GM18502 (cell line): ENCODE data around the gene IL12RB1.

Source experiments
- ATAC-seq: cut with Tn5 transposase; IDR thresholded peaks from one replicate; pipeline ENCODE4 v1.9.1; 2021; ENCODE audit warnings: mild to moderate bottlenecking; ENCODE audit not compliant: unreplicated experiment, poor library complexity

The IL12RB1 gene

DNA sequence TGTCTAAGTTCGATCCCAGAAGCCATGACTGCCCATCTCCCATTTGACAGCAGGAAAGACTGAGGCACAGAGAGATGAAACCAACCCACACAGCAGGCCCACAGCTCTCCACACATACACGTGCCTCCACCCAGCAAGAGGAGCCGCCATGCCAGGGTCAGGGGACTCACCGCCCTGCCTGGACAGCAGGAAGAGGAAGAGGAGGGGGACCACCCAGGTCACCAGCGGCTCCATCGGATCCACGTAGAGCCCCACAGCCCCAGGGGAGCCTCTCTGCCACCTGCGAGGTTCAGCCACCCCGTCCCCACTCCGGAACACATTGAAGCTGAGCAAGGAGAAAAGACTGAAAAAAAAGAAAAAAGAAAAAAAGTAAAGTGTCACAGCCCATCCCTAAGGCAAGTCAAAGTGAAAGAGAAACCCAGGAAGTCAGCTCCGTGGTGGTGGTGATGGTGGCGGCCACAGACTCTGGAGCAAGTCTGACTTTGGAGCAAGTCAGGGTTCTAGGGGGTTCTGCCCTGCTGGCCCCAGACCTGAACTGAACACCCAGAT is at the start of gene IL12RB1:
TSS of gene IL12RB1 (minus strand) at position 345 of the 549 bp plus-strand sequence. CDS start at position 234, 111 bp downstream.
- ATAC-seq = no peak

- ATAC-seq = no peak
Measured at GRCh38 chr19:18135712-18136584, 49.2 kb upstream of the IL12RB1 start.

- ATAC-seq = no peak
Measured at GRCh38 chr19:18131841-18132596, 45.3 kb upstream of the IL12RB1 start.

DNA sequence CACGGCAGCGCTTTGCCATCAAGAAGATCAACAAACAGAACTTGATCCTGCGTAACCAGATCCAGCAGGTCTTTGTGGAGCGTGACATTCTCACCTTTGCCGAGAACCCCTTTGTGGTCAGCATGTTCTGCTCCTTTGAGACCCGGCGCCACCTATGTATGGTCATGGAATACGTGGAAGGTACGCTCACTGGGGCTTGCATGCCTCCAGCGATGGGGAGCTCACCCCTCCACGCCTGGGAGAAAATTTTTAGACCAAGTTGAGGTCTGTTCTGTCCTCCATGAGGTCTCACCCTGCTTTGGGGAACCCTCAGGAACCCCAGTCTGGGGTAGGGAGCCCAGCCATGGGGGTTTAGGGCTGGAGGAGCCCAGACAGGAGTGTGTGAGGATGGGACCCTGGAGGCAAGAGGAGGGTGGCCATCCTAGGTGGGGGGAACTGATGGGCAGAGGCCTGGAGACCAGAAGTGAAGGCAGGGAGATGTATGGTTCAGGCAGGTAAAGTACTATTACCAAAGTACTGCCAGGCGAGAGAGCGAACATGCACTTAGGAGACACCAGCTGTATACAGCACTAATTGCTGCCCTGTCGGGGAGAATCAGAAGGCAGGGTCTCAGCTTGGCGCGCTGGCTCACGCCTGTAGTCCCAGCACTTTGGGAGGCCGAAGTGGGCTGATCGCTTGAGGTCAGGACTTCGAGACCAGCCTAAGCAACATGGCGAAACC is 43.9 kb upstream of the IL12RB1 start:
- no peak for ATAC-seq

- ATAC-seq = no peak
Measured at GRCh38 chr19:18128805-18129204, 42.1 kb upstream of the IL12RB1 start.

- ATAC-seq = no peak
Measured at GRCh38 chr19:18128044-18128443, 41.3 kb upstream of the IL12RB1 start.

GRCh38 chr19:18126097-18126496 is 39.4 kb upstream of the IL12RB1 start:
- no peak for ATAC-seq

DNA sequence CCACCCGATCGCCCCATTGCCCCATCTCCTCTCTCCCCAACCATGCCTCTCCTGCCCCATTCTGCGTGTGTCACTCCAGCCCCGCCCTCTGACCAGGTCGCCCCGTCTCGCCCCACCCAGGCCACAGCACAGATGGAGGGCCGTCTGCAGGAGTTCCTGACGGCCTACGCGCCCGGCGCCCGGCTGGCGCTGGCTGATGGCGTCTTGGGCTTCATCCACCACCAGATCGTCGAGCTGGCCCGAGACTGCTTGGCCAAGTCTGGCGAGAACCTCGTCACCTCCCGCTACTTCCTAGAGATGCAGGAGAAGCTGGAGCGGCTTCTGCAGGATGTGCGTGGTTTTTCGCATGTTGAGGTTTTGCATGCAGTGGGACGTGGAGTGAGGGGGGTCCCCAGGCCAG is 37.1 kb upstream of the IL12RB1 start:
- no peak for ATAC-seq

GRCh38 chr19:18122860-18123795 is 36.4 kb upstream of the IL12RB1 start:
- ATAC-seq = no peak

DNA sequence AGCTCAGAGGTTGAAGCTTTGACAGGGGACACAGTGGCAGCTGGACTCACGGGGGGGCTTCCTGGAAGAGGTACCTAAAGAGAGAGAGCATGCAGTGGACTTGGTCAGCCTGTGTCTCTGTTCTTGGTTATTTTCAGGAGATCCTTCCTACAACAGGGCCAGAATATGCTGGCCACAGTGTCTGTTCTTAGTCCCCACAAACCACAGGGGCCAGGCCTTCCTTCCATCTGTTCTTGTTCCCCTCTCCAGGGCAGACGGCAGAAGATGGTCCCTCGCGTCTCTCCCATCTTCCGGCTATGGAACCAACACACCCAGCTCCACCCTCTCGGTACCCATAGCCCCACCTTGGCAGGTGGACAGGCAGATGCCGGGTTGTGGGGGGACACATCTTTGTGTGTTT is 35.7 kb upstream of the IL12RB1 start:
- no peak for ATAC-seq

DNA sequence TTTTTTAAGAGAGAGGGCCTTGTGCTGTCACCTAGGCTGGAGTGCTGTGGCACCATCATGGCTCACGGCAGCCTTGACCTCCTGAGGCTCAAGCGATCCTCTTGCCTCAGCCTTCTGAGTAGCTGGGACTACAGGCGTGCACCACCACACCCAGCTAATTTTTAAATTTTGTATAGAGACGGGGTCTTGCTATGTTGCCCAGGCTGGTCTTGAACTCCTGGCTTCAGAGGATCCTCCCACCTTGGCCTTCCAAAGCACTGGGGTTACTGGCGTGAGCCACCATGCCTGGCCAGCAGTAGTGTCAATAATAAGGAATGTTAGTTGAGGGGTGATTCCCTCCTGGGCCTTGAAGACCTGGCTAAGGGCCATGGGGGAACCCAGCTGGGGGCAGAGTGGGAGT is 34.4 kb upstream of the IL12RB1 start:
- no peak for ATAC-seq

DNA sequence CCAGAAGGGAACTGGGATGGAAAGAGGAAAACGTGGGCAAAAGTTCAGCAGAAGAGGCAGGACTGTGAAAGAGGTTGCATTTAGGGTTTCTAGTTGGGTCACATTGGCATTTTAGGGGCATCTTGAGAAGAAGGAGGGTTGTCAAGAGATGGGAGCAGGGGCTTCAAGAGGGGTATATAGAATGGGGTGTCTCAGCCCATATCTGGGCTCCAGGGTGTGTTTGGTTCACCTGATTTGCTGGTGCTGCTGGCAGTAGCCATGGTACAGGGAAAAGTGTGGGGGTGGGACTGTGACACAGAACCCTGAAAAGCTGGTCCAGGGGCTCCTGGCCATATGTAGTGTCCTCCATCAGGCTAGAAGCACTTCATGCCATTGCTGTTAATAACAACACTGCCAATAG is 33.4 kb upstream of the IL12RB1 start:
- no peak for ATAC-seq

DNA sequence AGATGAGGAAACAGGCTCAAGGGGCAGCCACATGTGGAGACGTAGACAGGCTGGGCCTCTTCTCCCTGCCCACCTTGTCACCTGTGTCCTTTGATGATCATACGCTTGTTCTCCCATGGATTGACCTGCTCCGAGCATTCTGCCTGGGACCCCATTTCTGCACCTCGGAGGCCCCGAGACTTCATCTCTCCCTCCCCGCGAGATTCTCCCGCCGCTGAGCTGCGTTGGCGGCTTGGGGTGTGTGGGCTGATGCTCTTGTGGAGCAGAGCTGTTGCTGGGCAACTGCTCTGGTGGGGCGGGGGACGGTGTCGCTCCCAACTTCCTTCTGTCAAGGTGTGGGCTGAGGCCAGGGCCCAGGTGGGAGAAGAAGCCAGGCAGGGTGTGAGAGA is 33.0 kb upstream of the IL12RB1 start:
- no peak for ATAC-seq

DNA sequence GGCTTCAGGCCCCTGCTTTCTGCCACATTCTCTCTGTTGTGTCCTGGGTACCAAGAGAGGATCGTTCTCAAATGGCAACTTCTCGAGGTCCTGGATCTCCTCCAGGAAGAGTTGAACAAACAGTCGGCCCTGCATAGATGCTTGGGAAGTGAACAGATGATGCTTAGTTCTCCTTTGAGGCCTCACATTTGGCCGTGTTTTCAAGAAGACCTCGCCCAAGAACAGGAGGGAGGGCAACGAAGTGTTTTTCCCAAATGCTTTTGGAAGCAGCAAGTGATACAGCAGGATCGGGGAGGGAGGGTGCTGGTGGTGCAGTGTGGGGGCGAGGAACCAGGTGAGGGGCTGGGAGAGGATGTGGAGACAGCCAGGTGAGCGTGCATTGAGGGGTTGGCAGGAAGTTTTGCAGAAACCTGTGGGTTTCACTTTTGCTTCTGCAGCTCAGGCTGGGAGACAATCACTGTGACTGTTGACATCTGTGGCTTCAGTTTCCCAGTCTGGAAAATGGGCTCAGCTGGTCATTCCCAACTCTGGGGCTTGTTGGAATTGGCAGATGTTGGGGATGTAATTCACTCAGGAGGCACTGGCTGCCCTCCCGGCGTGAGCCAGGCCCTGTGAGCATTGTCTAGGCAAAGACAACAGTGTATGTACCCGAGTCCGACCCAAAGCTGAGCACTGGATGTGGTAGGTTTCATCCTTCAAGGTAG is 32.4 kb upstream of the IL12RB1 start:
- ATAC-seq = no peak

GRCh38 chr19:18118420-18119012 is 31.8 kb upstream of the IL12RB1 start:
- no peak for ATAC-seq

GRCh38 chr19:18117692-18118378 is 31.1 kb upstream of the IL12RB1 start:
- peak; percentile 89 for ATAC-seq

GRCh38 chr19:18117364-18117691 is 30.6 kb upstream of the IL12RB1 start:
- no peak for ATAC-seq

GRCh38 chr19:18114483-18114882 is 27.7 kb upstream of the IL12RB1 start:
- no peak for ATAC-seq
